Tibial artery (tissue), 4 donors: Measurements from ENCODE around the gene RAB27B.

Experiments
- DNase-seq, 2 donors: peaks; one replicate each; pipeline ENCODE4 v3.0.0-alpha.2; 2019
- H3K27ac ChIP-seq, 2 donors: fragments of 200-600 bp; sonication (generic) in 1 of 2; 1 replicate in 1 of 2; 2 replicates in 1 of 2; pipeline ENCODE4 v1.5.1; 2018 to 2019; ENCODE audit warnings: mild to moderate bottlenecking in 1 of 2
- H3K27me3 ChIP-seq, 2 donors: fragments of 200-600 bp; sonication (generic) in 1 of 2; one replicate each; pipeline versions ENCODE4 v1.5.1 to v1.6.0; 2016 to 2019
- H3K36me3 ChIP-seq, 3 donors: fragments of 200-600 bp; sonication (generic) in 2 of 3; one replicate each; pipeline ENCODE4 v1.5.1; 2016 to 2019; ENCODE audit warnings: mild to moderate bottlenecking in 2 of 3
- H3K4me1 ChIP-seq, 4 donors: fragments of 200-600 bp; sonication (generic) in 2 of 4; 1 replicate in 3 of 4; 2 replicates in 1 of 4; pipeline ENCODE4 v1.5.1; 2016 to 2019
- H3K4me3 ChIP-seq, 2 donors: fragments of 200-600 bp; sonication (generic) in 1 of 2; 1 replicate in 1 of 2; 2 replicates in 1 of 2; pipeline ENCODE4 v1.5.1; 2018 to 2019; ENCODE audit warnings: mild to moderate bottlenecking in 2 of 2
- H3K9me3 ChIP-seq, 3 donors: fragments of 200-600 bp; sonication (generic) in 1 of 3; one replicate each; pipeline ENCODE4 v1.5.1; 2016 to 2019
- intact Hi-C: fragments of 100-400 bp; cut with DNase I; formaldehyde crosslinking; loops from one replicate; pipeline ENCODE4 v1.15.0; 2023; ENCODE audit warnings: low total_unique reads
- TF ChIP-seq, protein P1 (sequence below), 2 experiments: fragments of 200-600 bp in 1 of 2; fragments of 450-650 bp in 1 of 2; IDR thresholded peaks; one replicate each; pipeline ENCODE4 v1.5.1; 2017 to 2019; ENCODE audit warnings: antibody characterized with exemption in 2 of 2, mild to moderate bottlenecking in 1 of 2, moderate library complexity in 1 of 2

Gene RAB27B

DNA sequence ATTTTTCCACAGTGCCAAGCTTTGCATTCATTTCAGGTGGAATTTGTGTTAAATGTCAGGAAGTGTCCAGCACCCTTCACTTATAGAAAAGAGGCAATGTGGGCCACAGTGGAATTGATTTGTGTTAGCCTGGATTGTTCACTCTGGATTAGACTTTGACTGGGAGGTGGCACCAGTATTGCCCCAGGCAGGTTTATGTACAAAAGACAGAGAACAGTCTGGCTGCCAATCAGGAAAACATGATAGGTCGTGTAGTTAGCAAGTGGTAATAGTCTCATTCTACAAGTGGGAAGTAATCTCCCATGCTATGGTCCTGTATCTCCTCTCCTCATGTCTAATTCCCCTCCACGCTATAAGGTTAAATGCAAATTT is 45.6 kb downstream of the RAB27B start:
- intact Hi-C loops = no loop called here
- no peaks in the 10 kb centered on the region for H3K27me3 ChIP-seq
- no peaks in the 10 kb centered on the region for H3K4me1 ChIP-seq
- H3K36me3 ChIP-seq = no peaks in the 10 kb centered on the region
- H3K9me3 ChIP-seq = no peaks in the 10 kb centered on the region
- H3K27ac ChIP-seq = no peak overlapping the region
- DNase-seq = no peak
- H3K4me3 ChIP-seq = no peak overlapping the region
- TF ChIP-seq, protein P1, sequence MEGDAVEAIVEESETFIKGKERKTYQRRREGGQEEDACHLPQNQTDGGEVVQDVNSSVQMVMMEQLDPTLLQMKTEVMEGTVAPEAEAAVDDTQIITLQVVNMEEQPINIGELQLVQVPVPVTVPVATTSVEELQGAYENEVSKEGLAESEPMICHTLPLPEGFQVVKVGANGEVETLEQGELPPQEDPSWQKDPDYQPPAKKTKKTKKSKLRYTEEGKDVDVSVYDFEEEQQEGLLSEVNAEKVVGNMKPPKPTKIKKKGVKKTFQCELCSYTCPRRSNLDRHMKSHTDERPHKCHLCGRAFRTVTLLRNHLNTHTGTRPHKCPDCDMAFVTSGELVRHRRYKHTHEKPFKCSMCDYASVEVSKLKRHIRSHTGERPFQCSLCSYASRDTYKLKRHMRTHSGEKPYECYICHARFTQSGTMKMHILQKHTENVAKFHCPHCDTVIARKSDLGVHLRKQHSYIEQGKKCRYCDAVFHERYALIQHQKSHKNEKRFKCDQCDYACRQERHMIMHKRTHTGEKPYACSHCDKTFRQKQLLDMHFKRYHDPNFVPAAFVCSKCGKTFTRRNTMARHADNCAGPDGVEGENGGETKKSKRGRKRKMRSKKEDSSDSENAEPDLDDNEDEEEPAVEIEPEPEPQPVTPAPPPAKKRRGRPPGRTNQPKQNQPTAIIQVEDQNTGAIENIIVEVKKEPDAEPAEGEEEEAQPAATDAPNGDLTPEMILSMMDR (IDR thresholded peaks at IDR 0.05) = no peak

DNA sequence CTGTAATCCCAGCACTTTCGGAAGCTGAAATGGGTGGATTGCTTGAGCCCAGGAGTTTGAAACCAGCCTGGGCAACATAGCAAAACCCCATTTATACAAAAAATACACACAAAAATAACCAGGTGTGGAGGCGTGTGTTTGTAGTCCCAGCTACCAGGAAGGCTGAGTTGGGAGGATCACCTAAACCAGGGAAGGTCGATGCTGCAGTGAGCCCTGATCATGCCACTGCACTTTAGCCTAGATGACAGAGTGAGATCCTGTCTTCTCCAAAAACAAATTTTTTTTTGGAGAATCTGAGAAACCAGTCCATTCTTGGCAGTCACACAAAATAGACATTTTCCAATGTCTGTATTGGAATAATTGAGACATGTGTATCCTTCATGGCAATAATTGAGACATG is 46.8 kb downstream of the RAB27B start:
- intact Hi-C loops = no loop called here
- no peaks in the 10 kb centered on the region for H3K9me3 ChIP-seq
- H3K4me3 ChIP-seq = no peak overlapping the region
- TF ChIP-seq, protein P1 (IDR thresholded peaks at IDR 0.05) = no peak
- H3K36me3 ChIP-seq = no peaks in the 10 kb centered on the region
- H3K4me1 ChIP-seq = no peaks in the 10 kb centered on the region
- no peak for DNase-seq
- H3K27me3 ChIP-seq = no peaks in the 10 kb centered on the region
- no peak overlapping the region for H3K27ac ChIP-seq

DNA sequence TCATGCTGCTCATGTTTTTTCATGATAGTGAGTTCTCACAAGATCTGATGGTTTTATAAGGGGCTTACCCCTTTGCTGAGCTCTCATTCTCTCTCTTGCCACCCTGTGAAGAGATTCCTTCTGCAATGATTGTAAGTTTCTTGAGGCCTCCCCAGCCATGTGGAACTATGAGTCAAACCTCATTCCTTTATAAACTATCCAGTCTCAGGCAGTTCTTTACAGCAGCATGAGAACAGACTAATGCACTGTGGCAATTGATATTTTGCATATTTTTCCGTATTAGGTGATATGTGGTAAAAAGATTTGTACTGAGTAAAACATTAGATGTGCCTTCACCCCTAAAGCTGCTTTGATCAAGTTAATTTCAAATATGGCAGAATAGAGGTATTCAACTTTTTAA is 48.8 kb downstream of the RAB27B start:
- H3K9me3 ChIP-seq = no peaks in the 10 kb centered on the region
- no peak overlapping the region for H3K27ac ChIP-seq
- H3K27me3 ChIP-seq = no peaks in the 10 kb centered on the region
- TF ChIP-seq, protein P1 (IDR thresholded peaks at IDR 0.05) = no peak
- DNase-seq = no peak
- no peaks in the 10 kb centered on the region for H3K4me1 ChIP-seq
- H3K4me3 ChIP-seq = no peak overlapping the region
- no peaks in the 10 kb centered on the region for H3K36me3 ChIP-seq
- intact Hi-C loops = no loop called here

DNA sequence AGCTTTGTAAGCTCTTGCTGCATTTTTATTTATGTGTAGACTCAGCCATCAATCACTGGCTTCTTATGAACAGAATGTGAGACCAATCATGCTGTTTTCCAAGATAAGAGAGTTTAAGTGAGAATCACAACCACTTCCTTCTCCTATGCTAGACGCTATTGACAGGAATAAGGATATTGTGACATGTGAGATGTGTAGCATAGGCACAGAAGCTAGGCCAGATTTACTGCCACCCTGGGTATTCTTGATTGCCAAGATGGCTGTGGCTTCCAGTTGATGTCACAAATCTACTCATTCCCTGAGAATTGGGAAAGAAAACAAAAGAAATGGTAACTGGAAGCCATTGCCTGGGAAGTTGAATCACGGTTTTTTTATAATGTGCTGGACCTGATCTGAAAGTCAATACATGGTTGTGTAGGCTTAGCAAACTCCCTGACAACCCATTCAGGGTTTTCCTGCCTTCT is 49.9 kb downstream of the RAB27B start:
- intact Hi-C loops = no loop called here
- Histone ChIP-seq H3K4me3 (no peak overlapping the region), H3K4me1 (no peaks in the 10 kb centered on the region), H3K27me3 (no peaks in the 10 kb centered on the region), H3K36me3 (no peaks in the 10 kb centered on the region), H3K9me3 (no peaks in the 10 kb centered on the region), H3K27ac (no peak overlapping the region)
- TF ChIP-seq, protein P1 (IDR thresholded peaks at IDR 0.05) = no peak
- DNase-seq = no peak

DNA sequence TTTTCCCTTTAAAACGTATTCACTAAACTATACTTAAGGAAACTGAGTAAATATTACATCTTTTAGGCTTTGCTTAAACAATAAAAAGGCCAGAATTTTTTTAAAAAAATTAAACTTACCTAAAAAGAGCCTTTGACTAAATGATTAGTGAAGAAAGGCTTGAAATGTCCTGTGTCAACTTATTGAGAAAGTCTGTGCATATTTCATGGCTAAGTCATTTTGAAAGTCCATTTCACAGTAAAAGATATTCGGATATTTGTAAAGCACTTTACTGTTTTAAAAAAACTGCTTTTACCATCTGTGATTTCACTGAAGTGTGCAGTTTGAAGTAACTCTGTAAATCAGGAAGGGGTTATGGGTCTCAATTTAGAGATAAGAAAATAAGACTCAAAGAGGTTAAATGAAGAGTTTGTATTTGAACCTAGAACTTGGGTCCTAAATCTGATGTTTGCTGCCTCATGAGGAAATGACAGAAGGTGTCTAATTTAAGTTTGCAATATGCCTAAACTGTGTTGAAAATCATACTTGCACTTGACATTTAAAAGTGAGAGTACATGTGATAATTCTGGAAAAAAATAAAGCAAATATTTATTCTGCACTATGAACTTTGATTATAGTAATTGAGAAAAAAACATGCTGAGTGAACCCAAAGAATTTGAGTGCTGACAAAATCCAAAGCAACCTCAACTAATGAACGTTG is 50.5 kb downstream of the RAB27B start:
- TF ChIP-seq, protein P1 (IDR thresholded peaks at IDR 0.05) = no peak
- intact Hi-C loops = no loop called here
- H3K4me1 ChIP-seq = no peaks in the 10 kb centered on the region
- no peak for DNase-seq
- H3K27me3 ChIP-seq = no peaks in the 10 kb centered on the region
- H3K36me3 ChIP-seq = no peaks in the 10 kb centered on the region
- H3K4me3 ChIP-seq = no peak overlapping the region
- no peak overlapping the region for H3K27ac ChIP-seq
- no peaks in the 10 kb centered on the region for H3K9me3 ChIP-seq

DNA sequence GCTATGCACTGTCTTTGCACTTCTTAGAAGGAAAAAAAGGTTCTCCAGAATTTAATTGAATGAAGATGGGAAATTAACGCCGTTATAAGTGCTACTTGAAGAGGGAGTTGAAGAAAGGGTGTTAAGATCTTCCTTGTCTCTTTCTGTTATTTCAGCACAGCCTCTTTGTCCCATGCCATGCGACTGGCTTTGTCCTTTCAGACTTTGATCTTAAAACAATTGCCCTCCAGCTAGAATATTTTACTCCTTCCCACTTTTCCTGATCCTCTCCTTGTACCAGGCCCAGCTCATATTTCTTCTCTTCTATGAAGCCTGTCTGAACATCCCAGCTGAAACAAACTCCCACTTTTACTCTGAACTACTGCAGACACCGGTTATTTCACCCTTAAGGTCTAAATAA is 51.4 kb downstream of the RAB27B start:
- no peak overlapping the region for H3K27ac ChIP-seq
- DNase-seq = no peak
- TF ChIP-seq, protein P1 (IDR thresholded peaks at IDR 0.05) = no peak
- H3K4me3 ChIP-seq = no peak overlapping the region
- H3K27me3 ChIP-seq = no peaks in the 10 kb centered on the region
- no peaks in the 10 kb centered on the region for H3K36me3 ChIP-seq
- H3K4me1 ChIP-seq = no peaks in the 10 kb centered on the region
- H3K9me3 ChIP-seq = no peaks in the 10 kb centered on the region
- intact Hi-C loops = no loop called here
